Measurements from ENCODE around the gene PCDHGA10.
"Not testable (repeated sequence)": the region's sequence is repeated elsewhere in the genome, so short reads cannot be mapped to it uniquely, and the experiment has no call there.

The PCDHGA10 gene

GRCh38 chr5:141431286-141431685 is 18.5 kb downstream of the PCDHGA10 start:
- peaks cover 17 to 97% (median 89%) of the 10 kb centered on the region in 3 donors for H3K9me3 ChIP-seq
- intact Hi-C loops (cut with DNase I; ENCODE audit: low total_unique reads) = no loop called here
- no peak for DNase-seq
- no peaks in the 10 kb centered on the region for H3K4me1 ChIP-seq
- peak overlapping the region; percentile 30 to 32 for H3K4me3 ChIP-seq
- H3K27ac ChIP-seq = no peak overlapping the region
- H3K27me3 ChIP-seq = no peaks in the 10 kb centered on the region
- no peak for TF ChIP-seq CTCF (IDR thresholded peaks at IDR 0.05)
- H3K36me3 ChIP-seq = peaks cover 9 to 31% (median 30%) of the 10 kb centered on the region in 3 donors

GRCh38 chr5:141432308-141432707 is 19.5 kb downstream of the PCDHGA10 start:
- intact Hi-C loops (cut with DNase I; ENCODE audit: low total_unique reads) = not testable (repeated sequence)
- peaks cover 11 to 97% (median 87%) of the 10 kb centered on the region in 3 donors for H3K9me3 ChIP-seq

GRCh38 chr5:141432726-141433125 is 19.9 kb downstream of the PCDHGA10 start:
- peaks cover 5 to 36% (median 27%) of the 10 kb centered on the region in 3 donors for H3K36me3 ChIP-seq
- H3K4me1 ChIP-seq; intact Hi-C loops (cut with DNase I; ENCODE audit: low total_unique reads); H3K27me3 ChIP-seq; H3K4me3 ChIP-seq; H3K27ac ChIP-seq; DNase-seq: not testable (repeated sequence)
- peaks cover 11 to 97% (median 83%) of the 10 kb centered on the region in 3 donors for H3K9me3 ChIP-seq

More at GRCh38 chr5:141432308-141432707, 19.5 kb downstream of the PCDHGA10 start:
- H3K27ac ChIP-seq, H3K4me3 ChIP-seq, H3K4me1 ChIP-seq, DNase-seq, H3K27me3 ChIP-seq: not testable (repeated sequence)
- H3K36me3 ChIP-seq = peaks cover 9 to 36% (median 27%) of the 10 kb centered on the region in 3 donors

- peaks cover 7 to 95% (median 75%) of the 10 kb centered on the region in 3 donors for H3K9me3 ChIP-seq
- no peaks in the 10 kb centered on the region for H3K27me3 ChIP-seq
- intact Hi-C loops (cut with DNase I; ENCODE audit: low total_unique reads) = no loop called here
Measured at GRCh38 chr5:141434006-141434405, 21.2 kb downstream of the PCDHGA10 start.

GRCh38 chr5:141437221-141437620 is 24.4 kb downstream of the PCDHGA10 start:
- Histone ChIP-seq H3K27ac (no peak overlapping the region), H3K4me3 (no peak overlapping the region), H3K4me1 (no peaks in the 10 kb centered on the region), H3K27me3 (no peaks in the 10 kb centered on the region), H3K9me3 (peaks cover 2 to 96% (median 81%) of the 10 kb centered on the region in 3 donors), H3K36me3 (peaks cover 0 to 53% (median 30%) of the 10 kb centered on the region in 3 donors)
- TF ChIP-seq CTCF (IDR thresholded peaks at IDR 0.05) = no peak
- DNase-seq = no peak
- intact Hi-C loops (cut with DNase I; ENCODE audit: low total_unique reads) = no loop called here

More at GRCh38 chr5:141434006-141434405, 21.2 kb downstream of the PCDHGA10 start:
- Histone ChIP-seq H3K36me3 (peaks cover 0 to 38% (median 16%) of the 10 kb centered on the region in 3 donors), H3K4me1 (no peaks in the 10 kb centered on the region), H3K27ac (no peak overlapping the region), H3K4me3 (no peak overlapping the region)
- no peak for DNase-seq
- no peak for TF ChIP-seq CTCF (IDR thresholded peaks at IDR 0.05)

- Histone ChIP-seq H3K4me1 (no peaks in the 10 kb centered on the region), H3K9me3 (peaks cover 2 to 91% (median 69%) of the 10 kb centered on the region in 3 donors), H3K4me3 (no peak overlapping the region), H3K36me3 (peaks cover 0 to 53% (median 30%) of the 10 kb centered on the region in 3 donors), H3K27me3 (no peaks in the 10 kb centered on the region), H3K27ac (no peak overlapping the region)
- TF ChIP-seq CTCF (IDR thresholded peaks at IDR 0.05) = no peak
- intact Hi-C loops (cut with DNase I; ENCODE audit: low total_unique reads) = no loop called here
- no peak for DNase-seq
Measured at GRCh38 chr5:141439411-141440141, 26.8 kb downstream of the PCDHGA10 start.

All from tibial artery (tissue), 4 donors.